ENCODE results near the gene MYO15A.

The MYO15A gene

GRCh38 chr17:18179196-18179595, 70.6 kb downstream of the MYO15A start:
- H2AFZ ChIP-seq (ENCODE audit: low read depth, low read length), result no peak overlapping the region

GRCh38 chr17:18179804-18180203, 71.2 kb downstream of the MYO15A start:
- peaks cover 7% of the 10 kb centered on the region; the same call in 1 of the 2 replicates for H3K36me3 ChIP-seq (ENCODE audit: insufficient read depth, low read length)
- no peak overlapping the region for H3K9ac ChIP-seq (ENCODE audit: low read depth, low read length)
- H3K4me1 ChIP-seq (ENCODE audit: insufficient read depth, low read length), result peaks cover 20% of the 10 kb centered on the region
- no peaks in the 10 kb centered on the region for H3K27me3 ChIP-seq (ENCODE audit: insufficient read depth, low read length, poor library complexity)
- no peaks in the 10 kb centered on the region for H3K9me3 ChIP-seq (ENCODE audit: insufficient read depth, low read length, severe bottlenecking)
- H3K79me2 ChIP-seq (ENCODE audit: insufficient read depth, low read length), result peaks cover 14% of the 10 kb centered on the region
- TF ChIP-seq CTCF (IDR thresholded peaks at IDR 0.05; ENCODE audit: borderline replicate concordance, extremely low read depth, low read length, poor library complexity, severe bottlenecking) (no peak), EZH2 (IDR thresholded peaks at IDR 0.05; ENCODE audit: borderline replicate concordance, low read depth, low read length, severe bottlenecking) (no peak)
- no peak overlapping the region for H2AFZ ChIP-seq (ENCODE audit: low read depth, low read length)
- no peak overlapping the region for H3K27ac ChIP-seq (ENCODE audit: low read length)
- no peak overlapping the region for H3K4me3 ChIP-seq (ENCODE audit: low read depth in 1 of 2, low read length in 2 of 2)
- no peak overlapping the region for H3K4me2 ChIP-seq (ENCODE audit: insufficient read depth, low read length)
- no peak for DNase-seq
- H4K20me1 ChIP-seq (ENCODE audit: insufficient read depth, low read length), result peaks cover 9% of the 10 kb centered on the region
- no peak for ATAC-seq (ENCODE audit: insufficient read depth, low read depth)

More at GRCh38 chr17:18179196-18179595, 70.6 kb downstream of the MYO15A start:
- ATAC-seq (ENCODE audit: insufficient read depth, low read depth) (no peak), DNase-seq (no peak)
- Histone ChIP-seq H3K9ac (ENCODE audit: low read depth, low read length) (no peak overlapping the region), H3K36me3 (ENCODE audit: insufficient read depth, low read length) (peaks cover under 1% of the 10 kb centered on the region; the same call in 1 of the 2 replicates), H3K27me3 (ENCODE audit: insufficient read depth, low read length, poor library complexity) (no peaks in the 10 kb centered on the region), H3K79me2 (ENCODE audit: insufficient read depth, low read length) (peaks cover 8% of the 10 kb centered on the region), H3K9me3 (ENCODE audit: insufficient read depth, low read length, severe bottlenecking) (no peaks in the 10 kb centered on the region), H4K20me1 (ENCODE audit: insufficient read depth, low read length) (0 out of 2 replicates have a peak, but pooled peaks cover 3% of the 10 kb centered on the region), H3K4me3 (ENCODE audit: low read depth in 1 of 2, low read length in 2 of 2) (no peak overlapping the region), H3K27ac (ENCODE audit: low read length) (no peak overlapping the region), H3K4me2 (ENCODE audit: insufficient read depth, low read length) (no peak overlapping the region), H3K4me1 (ENCODE audit: insufficient read depth, low read length) (peaks cover 14% of the 10 kb centered on the region)
- no peak for TF ChIP-seq EZH2 (IDR thresholded peaks at IDR 0.05; ENCODE audit: borderline replicate concordance, low read depth, low read length, severe bottlenecking)
- TF ChIP-seq CTCF (IDR thresholded peaks at IDR 0.05; ENCODE audit: borderline replicate concordance, extremely low read depth, low read length, poor library complexity, severe bottlenecking), result no peak

GRCh38 chr17:18181358-18181757, 72.8 kb downstream of the MYO15A start:
- peaks cover 30% of the 10 kb centered on the region for H3K79me2 ChIP-seq (ENCODE audit: insufficient read depth, low read length)
- no peak overlapping the region; the same call in 1 of the 2 replicates for H3K4me2 ChIP-seq (ENCODE audit: insufficient read depth, low read length)
- no peak overlapping the region for H3K27ac ChIP-seq (ENCODE audit: low read length)
- no peak for ATAC-seq (ENCODE audit: insufficient read depth, low read depth)
- H3K4me1 ChIP-seq (ENCODE audit: insufficient read depth, low read length), result peaks cover 36% of the 10 kb centered on the region
- no peak overlapping the region for H3K9ac ChIP-seq (ENCODE audit: low read depth, low read length)
- no peak overlapping the region for H2AFZ ChIP-seq (ENCODE audit: low read depth, low read length)
- DNase-seq, result no peak
- H3K27me3 ChIP-seq (ENCODE audit: insufficient read depth, low read length, poor library complexity), result no peaks in the 10 kb centered on the region
- H3K36me3 ChIP-seq (ENCODE audit: insufficient read depth, low read length), result peaks cover 21% of the 10 kb centered on the region
- no peaks in the 10 kb centered on the region for H3K9me3 ChIP-seq (ENCODE audit: insufficient read depth, low read length, severe bottlenecking)
- no peak for TF ChIP-seq EZH2 (IDR thresholded peaks at IDR 0.05; ENCODE audit: borderline replicate concordance, low read depth, low read length, severe bottlenecking)
- no peak for TF ChIP-seq CTCF (IDR thresholded peaks at IDR 0.05; ENCODE audit: borderline replicate concordance, extremely low read depth, low read length, poor library complexity, severe bottlenecking)
- peaks cover 24% of the 10 kb centered on the region for H4K20me1 ChIP-seq (ENCODE audit: insufficient read depth, low read length)
- no peak overlapping the region for H3K4me3 ChIP-seq (ENCODE audit: low read depth in 1 of 2, low read length in 2 of 2)
